HepG2 (cell line): ENCODE measurements around the gene TMC2. TPM values are rescaled to one million over a fixed set of nuclear protein-coding genes. Genes with fewer than 3 reads are reported as not detected.
A peak's percentile ranks its signal among the peaks of the same experiment; 100 is the strongest.

Experiments
- ATAC-seq: fragments of 200-7000 bp; cut with Tn5 transposase; 3 replicates; pipeline ENCODE4 v1.9.1; 2020; ENCODE audit warnings: mild to moderate bottlenecking, moderate library complexity
- BruUV-seq: library from RNA; stranded (reverse); fragments of 400-500 nt; replicated peaks from 2 replicates; lab custom pipeline; 2021; lab: Mats Ljungman, UMichigan
- CTCF ChIA-PET: fragments of 300-600 bp; formaldehyde crosslinking; extraction: SDS; loops from one replicate; lab custom pipeline; 2021; ENCODE audit warnings: low total read pairs, inconsistent platforms, low intra/inter-chr PET ratio; lab: Yijun Ruan, JAX
- POLR2A ChIA-PET: fragments of 350-600 bp; sonication (Branson Sonifier 250); formaldehyde crosslinking; loops from one replicate; lab custom pipeline; 2020; ENCODE audit warnings: antibody characterized with exemption, inconsistent platforms; lab: Yijun Ruan, JAX
- DNase-seq: peaks from one replicate; pipeline ENCODE4 v3.0.0-alpha.2; 2015; ENCODE audit warnings: low spot score
- FAIRE-seq: peaks from 3 replicates; lab custom pipeline; 2011; peaks lifted over from hg19 to GRCh38; lab: Jason Lieb, UNC
- H2AFZ ChIP-seq: one replicate; pipeline ENCODE4 v1.6.1; 2011; ENCODE audit warnings: low read length, inconsistent platforms
- H3K27ac ChIP-seq: fragments of 300-600 bp; 3 replicates; pipeline ENCODE4 v1.8.0; 2011; ENCODE audit warnings: mixed run types, mild to moderate bottlenecking, mixed read lengths, low read length, inconsistent platforms; ENCODE audit not compliant: insufficient read depth; ENCODE audit errors: extremely low read length
- H3K27me3 ChIP-seq, 2 experiments: fragments of 200-600 bp in 1 of 2; 2 replicates in 1 of 2; 3 replicates in 1 of 2; pipeline versions ENCODE4 v1.6.0 to v1.8.0; 2011; ENCODE audit warnings: low read length in 2 of 2, mild to moderate bottlenecking in 2 of 2, moderate library complexity in 2 of 2, inconsistent platforms in 1 of 2; ENCODE audit not compliant: insufficient read depth in 2 of 2, control insufficient read depth in 1 of 2
- H3K36me3 ChIP-seq, 2 experiments: fragments of 200-600 bp in 1 of 2; replicated peaks in 1 of 2; 2 replicates in 1 of 2; 3 replicates in 1 of 2; pipeline versions ENCODE4 v1.5.1 to v1.8.0; 2011; ENCODE audit warnings: low read length in 2 of 2, inconsistent platforms in 1 of 2; ENCODE audit not compliant: insufficient read depth in 2 of 2, control insufficient read depth in 1 of 2
- H3K4me1 ChIP-seq: 2 replicates; pipeline ENCODE4 v1.5.1; 2012; ENCODE audit warnings: low read length, inconsistent platforms; ENCODE audit not compliant: insufficient read depth
- H3K4me2 ChIP-seq: 2 replicates; pipeline ENCODE4 v1.6.0; 2011; ENCODE audit warnings: low read depth, low read length, inconsistent platforms
- H3K4me3 ChIP-seq, 3 experiments: fragments of 200-600 bp in 1 of 3; sonication (generic), shearing (Covaris generic) in 1 of 3; replicated peaks in 1 of 3; 2 replicates each; pipeline ENCODE4 v1.5.1; 2011 to 2016; ENCODE audit warnings: low read length in 3 of 3, inconsistent platforms in 2 of 3, low read depth in 2 of 3, mild to moderate bottlenecking in 2 of 3, control low read depth in 1 of 3, mixed read lengths in 1 of 3; ENCODE audit not compliant: insufficient read depth in 1 of 3
- H3K79me2 ChIP-seq: one replicate; pipeline ENCODE4 v1.6.1; 2011; ENCODE audit warnings: low read length, inconsistent platforms; ENCODE audit not compliant: insufficient read depth
- H3K9ac ChIP-seq: 2 replicates; pipeline ENCODE4 v1.6.0; 2011; ENCODE audit warnings: mild to moderate bottlenecking, low read depth, low read length, inconsistent platforms; ENCODE audit not compliant: insufficient read depth
- H3K9me3 ChIP-seq: 2 replicates; pipeline ENCODE4 v1.5.1; 2012; ENCODE audit warnings: mild to moderate bottlenecking, low read length
- H4K20me1 ChIP-seq: 2 replicates; pipeline ENCODE4 v1.6.0; 2011; ENCODE audit warnings: inconsistent platforms, mild to moderate bottlenecking, low read length, moderate library complexity; ENCODE audit not compliant: insufficient read depth
- CBX5 ChIP-seq: sonication (generic); formaldehyde crosslinking; IDR thresholded peaks from 2 replicates; pipeline ENCODE4 v1.4.0; 2020; ENCODE audit warnings: missing genetic modification reagents, borderline replicate concordance
- DNMT1 ChIP-seq: sonication (generic); formaldehyde crosslinking; IDR thresholded peaks from 2 replicates; pipeline ENCODE4 v1.5.1; 2020; ENCODE audit warnings: mild to moderate bottlenecking, missing genetic modification reagents
- MATR3 ChIP-seq: sonication (generic); formaldehyde crosslinking; IDR thresholded peaks from 2 replicates; pipeline ENCODE4 v1.4.0; 2020; ENCODE audit warnings: missing genetic modification reagents
- MIER3 ChIP-seq: IDR thresholded peaks from 2 replicates; pipeline ENCODE4 v1.6.1; 2016; ENCODE audit warnings: missing compliant biosample characterization, borderline replicate concordance
- SRSF4 ChIP-seq: fragments of 200-400 bp; formaldehyde crosslinking; IDR thresholded peaks from one replicate; pipeline ENCODE4 v1.6.1; 2018; ENCODE audit warnings: mild to moderate bottlenecking, low read depth, low read length, moderate library complexity; ENCODE audit not compliant: poor library complexity, severe bottlenecking
- SRSF9 ChIP-seq: fragments of 200-400 bp; formaldehyde crosslinking; IDR thresholded peaks from 2 replicates; pipeline ENCODE4 v1.6.1; 2018; ENCODE audit warnings: borderline replicate concordance, mild to moderate bottlenecking, low read depth, low read length; ENCODE audit not compliant: insufficient read depth, poor library complexity, severe bottlenecking
- TSC22D2 ChIP-seq: sonication (generic); formaldehyde crosslinking; IDR thresholded peaks from 2 replicates; pipeline ENCODE4 v1.5.1; 2020; ENCODE audit warnings: missing genetic modification reagents, mild to moderate bottlenecking, borderline replicate concordance
- ZBTB42 ChIP-seq: sonication (generic); formaldehyde crosslinking; IDR thresholded peaks from 2 replicates; pipeline ENCODE4 v1.5.0; 2020; ENCODE audit warnings: mild to moderate bottlenecking, missing genetic modification reagents
- ZNF17 ChIP-seq: sonication (generic); formaldehyde crosslinking; IDR thresholded peaks from 2 replicates; pipeline ENCODE4 v1.5.0; 2020; ENCODE audit warnings: mild to moderate bottlenecking, missing genetic modification reagents
- ZNF292 ChIP-seq: sonication (generic); formaldehyde crosslinking; IDR thresholded peaks from 2 replicates; pipeline ENCODE4 v1.8.1; 2022; ENCODE audit warnings: mild to moderate bottlenecking, low read depth, missing genetic modification reagents, borderline replicate concordance
- ZNF564 ChIP-seq: sonication (generic); formaldehyde crosslinking; IDR thresholded peaks from 2 replicates; pipeline ENCODE4 v1.8.1; 2023; ENCODE audit warnings: mild to moderate bottlenecking, missing genetic modification reagents
- ZNF572 ChIP-seq: sonication (generic); formaldehyde crosslinking; IDR thresholded peaks from 2 replicates; pipeline ENCODE4 v1.5.1; 2020; ENCODE audit warnings: mild to moderate bottlenecking, missing genetic modification reagents
- ZNF589 ChIP-seq: sonication (generic); formaldehyde crosslinking; conservative IDR thresholded peaks from 2 replicates; pipeline ENCODE4 v1.8.0; 2022; ENCODE audit warnings: mild to moderate bottlenecking, moderate library complexity, missing genetic modification reagents
- ZNF615 ChIP-seq: sonication (generic); formaldehyde crosslinking; IDR thresholded peaks from 2 replicates; pipeline ENCODE4 v1.5.0; 2020; ENCODE audit warnings: mild to moderate bottlenecking, missing genetic modification reagents, borderline replicate concordance
- ZNF782 ChIP-seq: sonication (generic); formaldehyde crosslinking; IDR thresholded peaks from 2 replicates; pipeline ENCODE4 v1.4.0; 2020; ENCODE audit warnings: missing genetic modification reagents, mild to moderate bottlenecking, borderline replicate concordance
- WGBS: methylation state at CpG from one replicate; pipeline ENCODE4 v1.1.6; 2017; ENCODE audit warnings: low lambda C conversion rate; 5-methylcytosine and 5-hydroxymethylcytosine counted together
- in situ Hi-C: cut with HindIII; loops from 2 replicates; pipeline ENCODE4 v1.10.0; 2017; ENCODE audit warnings: low pct_unique_long_range_greater_than_20kb; ENCODE audit not compliant: extremely low pct_ligation_motif_present
- intact Hi-C: fragments of 100-400 bp; cut with micrococcal nuclease; formaldehyde crosslinking; loops from one replicate; pipeline ENCODE4 v1.10.0; 2022; ENCODE audit not compliant: unreplicated experiment
- polyA plus RNA-seq, 8 experiments: library from polyadenylated mRNA; depleted of rRNA in 3 of 8; stranded (reverse) in 7 of 8; unstranded in 1 of 8; fragments of >200 nt; fragmentation: Illumina TruSeq in 4 of 8; extraction: Trizol in 4 of 8; gene quantifications; 2 replicates each; pipeline versions ENCODE4 v1.2.1 to v1.2.3, GENCODE V29; 2011 to 2016; ENCODE audit warnings: low read depth in 4 of 8, missing spikeins in 1 of 8, mixed read lengths in 1 of 8; ENCODE audit not compliant: insufficient read depth in 1 of 8
- total RNA-seq, 5 experiments: library from RNA; depleted of rRNA; stranded (reverse); fragments of >200 nt; fragmentation: Illumina TruSeq; extraction: Trizol; gene quantifications; 2 replicates each; pipeline ENCODE4 v1.2.3, GENCODE V29; 2016; ENCODE audit warnings: low read depth in 1 of 5
- TF ChIP-seq, protein P1 (sequence below): sonication (generic); formaldehyde crosslinking; IDR thresholded peaks from 2 replicates; pipeline ENCODE4 v1.5.0; 2020; ENCODE audit warnings: mild to moderate bottlenecking, missing genetic modification reagents, borderline replicate concordance

The TMC2 gene
- total and polyA plus RNA-seq, 2 of the 13 experiments (the other 11 are each of a cell fraction or from before 2014, with no cell fraction given): not detected

GRCh38 chr20:2673453-2673852 is 137.1 kb downstream of the TMC2 start:
- FAIRE-seq (peak; percentile 43), ATAC-seq (peak; percentile 31; the same call in 2 of the 3 replicates), DNase-seq (no peak)
- no peaks in the 10 kb centered on the region for H3K9me3 ChIP-seq
- no peak overlapping the region for H3K9ac ChIP-seq
- no peaks in the 10 kb centered on the region for H4K20me1 ChIP-seq
- no peak overlapping the region for H3K27ac ChIP-seq
- TF ChIP-seq ZNF292 (CRISPR knock-in tag) (no peak), ZNF615 (CRISPR knock-in tag) (0 out of 2 replicates have a peak, but pooled peaks have one; percentile 57), ZNF17 (peak; percentile 72; the same call in 1 of the 2 replicates)
- H3K4me1 ChIP-seq: no peaks in the 10 kb centered on the region
- H3K4me3 ChIP-seq: no peak overlapping the region
- no peak overlapping the region for H2AFZ ChIP-seq
- BruUV-seq: no TSS peak
- no peak overlapping the region for H3K4me2 ChIP-seq
- H3K36me3 ChIP-seq: no peaks in the 10 kb centered on the region
- CTCF ChIA-PET: interaction anchor here (1.7 kb wide), 1 partner anchor 149 kb away, joined by 9 read pairs; no protein-coding TSS in a partner anchor
- no peaks in the 10 kb centered on the region for H3K79me2 ChIP-seq
- POLR2A ChIA-PET: interaction anchor here (1.3 to 1.5 kb wide), 2 partner anchors 9 to 21 kb away, joined by 7 read pairs; partner anchors contain the start of genes IDH3B and NOP56
- intact Hi-C loops (loop anchor here (2.0 kb wide), 1 partner anchor 149 kb away; no protein-coding TSS in a partner anchor), in situ Hi-C loops (no loop called here)
- WGBS: 2% methylated on average over 4 of the region's 4 CpGs
- H3K27me3 ChIP-seq: peaks cover 0 to 39% of the 10 kb centered on the region in 2 experiments; a peak in 3 of 5 replicates

- no peak overlapping the region for H3K9ac ChIP-seq
- in situ Hi-C loops (no loop called here), intact Hi-C loops (no loop called here)
- no peak overlapping the region for H3K4me2 ChIP-seq
- CTCF ChIA-PET: no interaction called here
- H3K4me3 ChIP-seq: no peak overlapping the region
- 4% methylated on average over 4 of the region's 4 CpGs for WGBS
- no peaks in the 10 kb centered on the region for H3K4me1 ChIP-seq
- H2AFZ ChIP-seq: no peak overlapping the region
- H3K36me3 ChIP-seq: no peaks in the 10 kb centered on the region
- FAIRE-seq (no peak), DNase-seq (no peak), ATAC-seq (no peak)
- no peaks in the 10 kb centered on the region for H3K79me2 ChIP-seq
- POLR2A ChIA-PET: no interaction called here
- no peaks in the 10 kb centered on the region for H3K9me3 ChIP-seq
- no TSS peak for BruUV-seq
- no peaks in the 10 kb centered on the region for H4K20me1 ChIP-seq
- no peak overlapping the region for H3K27ac ChIP-seq
- peaks cover 0 to 31% of the 10 kb centered on the region in 2 experiments; a peak in 3 of 5 replicates for H3K27me3 ChIP-seq
- TF ChIP-seq SRSF4: no peak
- TF ChIP-seq ZNF572 (CRISPR knock-in tag): no peak
- no peak for TF ChIP-seq MATR3 (CRISPR knock-in tag)
- TF ChIP-seq ZNF589 (CRISPR knock-in tag): no peak
- no peak for TF ChIP-seq ZBTB42 (CRISPR knock-in tag)
- no peak for TF ChIP-seq TSC22D2 (CRISPR knock-in tag)
- TF ChIP-seq ZNF782 (CRISPR knock-in tag): no peak
- TF ChIP-seq SRSF9: no peak
- TF ChIP-seq CBX5 (CRISPR knock-in tag): no peak
- TF ChIP-seq, protein P1, sequence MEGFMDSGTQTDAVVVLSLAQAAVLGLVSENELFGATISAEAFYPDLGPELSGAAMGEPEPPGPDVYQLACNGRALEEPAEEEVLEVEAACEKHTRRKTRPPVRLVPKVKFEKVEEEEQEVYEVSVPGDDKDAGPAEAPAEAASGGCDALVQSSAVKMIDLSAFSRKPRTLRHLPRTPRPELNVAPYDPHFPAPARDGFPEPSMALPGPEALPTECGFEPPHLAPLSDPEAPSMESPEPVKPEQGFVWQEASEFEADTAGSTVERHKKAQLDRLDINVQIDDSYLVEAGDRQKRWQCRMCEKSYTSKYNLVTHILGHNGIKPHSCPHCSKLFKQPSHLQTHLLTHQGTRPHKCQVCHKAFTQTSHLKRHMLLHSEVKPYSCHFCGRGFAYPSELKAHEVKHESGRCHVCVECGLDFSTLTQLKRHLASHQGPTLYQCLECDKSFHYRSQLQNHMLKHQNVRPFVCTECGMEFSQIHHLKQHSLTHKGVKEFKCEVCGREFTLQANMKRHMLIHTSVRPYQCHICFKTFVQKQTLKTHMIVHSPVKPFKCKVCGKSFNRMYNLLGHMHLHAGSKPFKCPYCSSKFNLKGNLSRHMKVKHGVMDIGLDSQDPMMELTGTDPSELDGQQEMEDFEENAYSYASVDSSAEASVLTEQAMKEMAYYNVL (CRISPR knock-in tag): no peak
- no peak for TF ChIP-seq ZNF564 (CRISPR knock-in tag)
- no peak for TF ChIP-seq DNMT1 (CRISPR knock-in tag)
- TF ChIP-seq MIER3 (CRISPR knock-in tag): no peak
Measured at GRCh38 chr20:2680046-2680445, 143.7 kb downstream of the TMC2 start.
